BLaER1 treated with 17β-estradiol and CSF1 and Interleukin-3, amounts not matched to agents 10 nM and 100 nM (cell line): ENCODE results near the gene ACSM2B.
"Not testable (repeated sequence)": the region's sequence is repeated elsewhere in the genome, so short reads cannot be mapped to it uniquely, and the experiment has no call there.

Experiments used
- H3K27ac ChIP-seq, 11 experiments: shearing (Covaris generic); formaldehyde crosslinking; 2 replicates each; pipeline ENCODE4 v1.8.1; 2022
- H3K27me3 ChIP-seq, 11 experiments: shearing (Covaris generic); formaldehyde crosslinking; 2 replicates each; pipeline ENCODE4 v1.8.1; 2022
- H3K36me3 ChIP-seq, 11 experiments: shearing (Covaris generic); formaldehyde crosslinking; 2 replicates each; pipeline ENCODE4 v1.8.1; 2022
- H3K4me1 ChIP-seq, 10 experiments: shearing (Covaris generic); formaldehyde crosslinking; 2 replicates each; pipeline ENCODE4 v1.8.1; 2022
- H3K4me2 ChIP-seq, 11 experiments: shearing (Covaris generic); formaldehyde crosslinking; 2 replicates each; pipeline ENCODE4 v1.8.1; 2022
- H3K4me3 ChIP-seq, 10 experiments: shearing (Covaris generic); formaldehyde crosslinking; 2 replicates each; pipeline ENCODE4 v1.8.1; 2022
- H3K9ac ChIP-seq, 11 experiments: shearing (Covaris generic); formaldehyde crosslinking; 2 replicates each; pipeline ENCODE4 v1.8.1; 2022
- H3K9me3 ChIP-seq, 11 experiments: shearing (Covaris generic); formaldehyde crosslinking; replicated peaks in 1 of 11; 2 replicates each; pipeline ENCODE4 v1.8.1; 2022
- H4K20me1 ChIP-seq, 11 experiments: shearing (Covaris generic); formaldehyde crosslinking; 2 replicates each; pipeline ENCODE4 v1.8.1; 2022
- Cebpa-rat ChIP-seq, 11 experiments: shearing (Covaris generic); IDR thresholded peaks; 2 replicates each; pipeline ENCODE4 v1.8.1; 2022

ACSM2B gene

GRCh38 chr16:20538181-20538580 lies 38.0 kb downstream of the ACSM2B start:
- no peaks in the 10 kb centered on the region for H3K9me3 ChIP-seq
- 0 out of 20 replicates have a peak, but pooled peaks cover 0 to 9% (median 0%) of the 10 kb centered on the region in 10 experiments for H3K4me1 ChIP-seq
- no peak overlapping the region for H3K27ac ChIP-seq
- H3K4me2 ChIP-seq, result no peak overlapping the region
- H3K27me3 ChIP-seq, result no peaks in the 10 kb centered on the region
- no peaks in the 10 kb centered on the region for H3K36me3 ChIP-seq
- no peak for TF ChIP-seq Cebpa-rat (IDR thresholded peaks at IDR 0.05)
- H4K20me1 ChIP-seq, result no peaks in the 10 kb centered on the region
- no peak overlapping the region for H3K4me3 ChIP-seq
- no peak overlapping the region for H3K9ac ChIP-seq

- H3K27me3 ChIP-seq, H3K4me3 ChIP-seq, H4K20me1 ChIP-seq, H3K4me1 ChIP-seq, H3K9ac ChIP-seq, H3K36me3 ChIP-seq, H3K4me2 ChIP-seq, H3K9me3 ChIP-seq, H3K27ac ChIP-seq: not testable (repeated sequence)
Measured at GRCh38 chr16:20536669-20537068, 39.5 kb downstream of the ACSM2B start.

- H3K4me1 ChIP-seq, H3K4me2 ChIP-seq, H3K4me3 ChIP-seq, H3K27me3 ChIP-seq, H3K27ac ChIP-seq, H4K20me1 ChIP-seq, H3K9ac ChIP-seq, H3K9me3 ChIP-seq, H3K36me3 ChIP-seq: not testable (repeated sequence)
Measured at GRCh38 chr16:20532284-20532792, 43.8 kb downstream of the ACSM2B start.

GRCh38 chr16:20531795-20532194 lies 44.4 kb downstream of the ACSM2B start:
- H3K4me1 ChIP-seq, H3K9me3 ChIP-seq, H3K4me3 ChIP-seq, H4K20me1 ChIP-seq, H3K27ac ChIP-seq, H3K4me2 ChIP-seq, H3K36me3 ChIP-seq, H3K27me3 ChIP-seq, H3K9ac ChIP-seq: not testable (repeated sequence)

GRCh38 chr16:20520103-20520502 lies 56.1 kb downstream of the ACSM2B start:
- no peak overlapping the region for H3K27ac ChIP-seq
- H3K9ac ChIP-seq, result no peak overlapping the region
- H3K4me1 ChIP-seq, result no peaks in the 10 kb centered on the region
- no peak for TF ChIP-seq Cebpa-rat (IDR thresholded peaks at IDR 0.05)
- H3K4me2 ChIP-seq, result no peak overlapping the region
- no peaks in the 10 kb centered on the region for H4K20me1 ChIP-seq
- H3K9me3 ChIP-seq, result no peaks in the 10 kb centered on the region
- no peaks in the 10 kb centered on the region for H3K27me3 ChIP-seq
- H3K36me3 ChIP-seq, result no peaks in the 10 kb centered on the region
- no peak overlapping the region for H3K4me3 ChIP-seq

- Histone ChIP-seq H3K27me3 (no peaks in the 10 kb centered on the region), H3K27ac (no peak overlapping the region), H3K9me3 (peaks cover 0 to 7% (median 0%) of the 10 kb centered on the region in 11 experiments; a peak in 2 of 22 replicates), H3K36me3 (no peaks in the 10 kb centered on the region), H3K4me2 (no peak overlapping the region), H3K4me1 (no peaks in the 10 kb centered on the region), H3K4me3 (no peak overlapping the region), H4K20me1 (no peaks in the 10 kb centered on the region), H3K9ac (no peak overlapping the region)
- no peak for TF ChIP-seq Cebpa-rat (IDR thresholded peaks at IDR 0.05)
Measured at GRCh38 chr16:20519231-20519630, 56.9 kb downstream of the ACSM2B start.

GRCh38 chr16:20517149-20517548 lies 59.0 kb downstream of the ACSM2B start:
- no peaks in the 10 kb centered on the region for H3K36me3 ChIP-seq
- H3K9ac ChIP-seq, result no peak overlapping the region
- H3K4me2 ChIP-seq, result no peak overlapping the region
- H3K4me1 ChIP-seq, result no peaks in the 10 kb centered on the region
- no peak for TF ChIP-seq Cebpa-rat (IDR thresholded peaks at IDR 0.05)
- H3K4me3 ChIP-seq, result no peak overlapping the region
- H4K20me1 ChIP-seq, result no peaks in the 10 kb centered on the region
- H3K27me3 ChIP-seq, result no peaks in the 10 kb centered on the region
- no peak overlapping the region for H3K27ac ChIP-seq
- H3K9me3 ChIP-seq, result peaks cover 0 to 7% (median 0%) of the 10 kb centered on the region in 11 experiments; a peak in 2 of 22 replicates

- TF ChIP-seq Cebpa-rat (IDR thresholded peaks at IDR 0.05), result no peak
- H3K4me3 ChIP-seq, result no peak overlapping the region
- H3K27me3 ChIP-seq, result no peaks in the 10 kb centered on the region
- no peaks in the 10 kb centered on the region for H4K20me1 ChIP-seq
- no peak overlapping the region for H3K4me2 ChIP-seq
- H3K9ac ChIP-seq, result no peak overlapping the region
- H3K27ac ChIP-seq, result no peak overlapping the region
- H3K9me3 ChIP-seq, result peaks cover 0 to 7% (median 0%) of the 10 kb centered on the region in 11 experiments; a peak in 2 of 22 replicates
- no peaks in the 10 kb centered on the region for H3K4me1 ChIP-seq
- no peaks in the 10 kb centered on the region for H3K36me3 ChIP-seq
Measured at GRCh38 chr16:20515688-20516090, 60.5 kb downstream of the ACSM2B start.

- H3K4me3 ChIP-seq, result no peak overlapping the region
- H3K9me3 ChIP-seq, result peaks cover 31 to 44% (median 36%) of the 10 kb centered on the region in 11 experiments
- no peak for TF ChIP-seq Cebpa-rat (IDR thresholded peaks at IDR 0.05)
- H3K4me2 ChIP-seq, result no peak overlapping the region
- no peaks in the 10 kb centered on the region for H3K27me3 ChIP-seq
- no peaks in the 10 kb centered on the region for H4K20me1 ChIP-seq
- H3K4me1 ChIP-seq, result no peaks in the 10 kb centered on the region
- H3K9ac ChIP-seq, result no peak overlapping the region
- H3K27ac ChIP-seq, result no peak overlapping the region
- H3K36me3 ChIP-seq, result no peaks in the 10 kb centered on the region
Measured at GRCh38 chr16:20510323-20510722, 65.8 kb downstream of the ACSM2B start.

GRCh38 chr16:20507280-20507679 lies 68.9 kb downstream of the ACSM2B start:
- no peaks in the 10 kb centered on the region for H3K36me3 ChIP-seq
- H3K4me1 ChIP-seq, result no peaks in the 10 kb centered on the region
- no peak overlapping the region for H3K27ac ChIP-seq
- no peaks in the 10 kb centered on the region for H4K20me1 ChIP-seq
- peaks cover 31 to 58% (median 51%) of the 10 kb centered on the region in 11 experiments for H3K9me3 ChIP-seq
- no peak for TF ChIP-seq Cebpa-rat (IDR thresholded peaks at IDR 0.05)
- no peak overlapping the region for H3K9ac ChIP-seq
- 0 out of 20 replicates have a peak overlapping the region, but pooled peaks of 1 of the 10 experiments have one; percentile 5 for H3K4me3 ChIP-seq
- H3K4me2 ChIP-seq, result no peak overlapping the region
- no peaks in the 10 kb centered on the region for H3K27me3 ChIP-seq
